ENCODE results near the gene KLHL17.

DNA sequence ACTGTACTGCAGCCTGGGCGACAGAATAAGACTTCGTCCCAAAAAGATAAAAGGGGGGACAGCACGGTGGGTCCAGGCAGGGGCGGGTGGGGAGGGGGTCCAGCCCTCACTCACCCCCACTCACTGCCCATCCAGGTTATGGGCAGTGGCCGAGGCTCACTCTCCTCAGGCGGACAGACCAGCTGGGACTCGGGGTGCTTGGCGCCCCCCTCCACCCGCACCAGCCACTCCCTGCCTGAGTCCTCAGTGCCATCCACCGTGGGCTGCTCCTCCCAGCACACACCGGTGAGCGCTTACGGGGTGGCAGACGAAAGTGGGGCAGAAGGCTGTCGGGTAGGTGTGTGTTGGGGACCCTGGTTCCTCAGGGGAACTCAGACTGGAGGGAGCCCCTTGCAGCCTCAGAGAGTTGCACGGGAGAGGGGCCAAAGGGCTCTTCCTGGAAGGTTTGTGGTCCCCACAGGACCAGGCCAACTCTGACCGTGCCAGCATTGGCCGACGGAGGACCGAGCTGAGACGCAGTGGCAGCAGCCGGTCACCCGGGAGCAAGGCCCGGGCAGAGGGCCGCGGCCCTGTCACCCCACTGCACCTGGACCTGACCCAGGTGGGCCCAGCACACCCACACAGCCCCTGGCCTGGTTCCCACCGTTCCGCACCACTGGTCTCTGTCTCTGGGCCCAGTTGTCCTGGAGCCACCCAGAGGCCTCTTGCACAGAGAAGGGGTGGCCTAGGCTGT, 12.5 kb downstream of the KLHL17 start:
- TF ChIP-seq, protein P1, sequence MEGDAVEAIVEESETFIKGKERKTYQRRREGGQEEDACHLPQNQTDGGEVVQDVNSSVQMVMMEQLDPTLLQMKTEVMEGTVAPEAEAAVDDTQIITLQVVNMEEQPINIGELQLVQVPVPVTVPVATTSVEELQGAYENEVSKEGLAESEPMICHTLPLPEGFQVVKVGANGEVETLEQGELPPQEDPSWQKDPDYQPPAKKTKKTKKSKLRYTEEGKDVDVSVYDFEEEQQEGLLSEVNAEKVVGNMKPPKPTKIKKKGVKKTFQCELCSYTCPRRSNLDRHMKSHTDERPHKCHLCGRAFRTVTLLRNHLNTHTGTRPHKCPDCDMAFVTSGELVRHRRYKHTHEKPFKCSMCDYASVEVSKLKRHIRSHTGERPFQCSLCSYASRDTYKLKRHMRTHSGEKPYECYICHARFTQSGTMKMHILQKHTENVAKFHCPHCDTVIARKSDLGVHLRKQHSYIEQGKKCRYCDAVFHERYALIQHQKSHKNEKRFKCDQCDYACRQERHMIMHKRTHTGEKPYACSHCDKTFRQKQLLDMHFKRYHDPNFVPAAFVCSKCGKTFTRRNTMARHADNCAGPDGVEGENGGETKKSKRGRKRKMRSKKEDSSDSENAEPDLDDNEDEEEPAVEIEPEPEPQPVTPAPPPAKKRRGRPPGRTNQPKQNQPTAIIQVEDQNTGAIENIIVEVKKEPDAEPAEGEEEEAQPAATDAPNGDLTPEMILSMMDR (IDR thresholded peaks at IDR 0.05 in 8 of 11, conservative IDR thresholded peaks at IDR 0.05 in 3 of 11), result no peak
- TF ChIP-seq POLR2AphosphoS5 (IDR thresholded peaks at IDR 0.05), result no peak

Data from spleen (tissue), 7 donors.